ENCODE results near the gene GRXCR2. TPM values are rescaled to one million over a fixed set of nuclear protein-coding genes. Genes with fewer than 3 reads are reported as not detected.
A peak's percentile ranks its signal among the peaks of the same experiment; 100 is the strongest.

The GRXCR2 gene
- total RNA-seq, 1 donor from 2014 or later: not detected

DNA sequence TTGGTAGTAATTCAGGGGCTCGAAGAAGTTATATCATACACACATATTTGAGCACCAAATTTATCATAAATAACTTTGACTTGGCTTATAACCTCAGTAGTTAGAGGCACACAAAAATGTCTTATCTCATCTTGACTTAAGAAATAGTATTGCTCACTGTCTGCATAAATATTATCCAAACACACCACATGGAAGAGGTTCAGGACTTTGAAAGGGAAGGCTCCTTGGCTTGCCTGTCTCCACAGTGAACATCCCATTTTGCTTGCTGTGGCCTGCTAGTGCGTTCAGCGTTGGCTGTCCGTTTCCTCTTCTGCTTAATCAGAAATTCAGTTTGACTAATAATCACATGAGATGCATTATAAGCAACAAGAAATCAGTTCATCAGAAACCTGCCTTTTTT is 13.9 kb downstream of the GRXCR2 start:
- Mint-ChIP-seq H3K36me3 (ENCODE audit: low read depth, unreplicated experiment) (no peaks in the 10 kb centered on the region), H3K9me3 (ENCODE audit: unreplicated experiment) (no peaks in the 10 kb centered on the region), H3K27ac (ENCODE audit: unreplicated experiment) (no peak overlapping the region), H3K4me3 (ENCODE audit: unreplicated experiment) (no peak overlapping the region), H3K4me1 (ENCODE audit: unreplicated experiment) (peaks cover 20% of the 10 kb centered on the region), H3K27me3 (ENCODE audit: unreplicated experiment) (no peaks in the 10 kb centered on the region)
- TF ChIP-seq, protein P1, sequence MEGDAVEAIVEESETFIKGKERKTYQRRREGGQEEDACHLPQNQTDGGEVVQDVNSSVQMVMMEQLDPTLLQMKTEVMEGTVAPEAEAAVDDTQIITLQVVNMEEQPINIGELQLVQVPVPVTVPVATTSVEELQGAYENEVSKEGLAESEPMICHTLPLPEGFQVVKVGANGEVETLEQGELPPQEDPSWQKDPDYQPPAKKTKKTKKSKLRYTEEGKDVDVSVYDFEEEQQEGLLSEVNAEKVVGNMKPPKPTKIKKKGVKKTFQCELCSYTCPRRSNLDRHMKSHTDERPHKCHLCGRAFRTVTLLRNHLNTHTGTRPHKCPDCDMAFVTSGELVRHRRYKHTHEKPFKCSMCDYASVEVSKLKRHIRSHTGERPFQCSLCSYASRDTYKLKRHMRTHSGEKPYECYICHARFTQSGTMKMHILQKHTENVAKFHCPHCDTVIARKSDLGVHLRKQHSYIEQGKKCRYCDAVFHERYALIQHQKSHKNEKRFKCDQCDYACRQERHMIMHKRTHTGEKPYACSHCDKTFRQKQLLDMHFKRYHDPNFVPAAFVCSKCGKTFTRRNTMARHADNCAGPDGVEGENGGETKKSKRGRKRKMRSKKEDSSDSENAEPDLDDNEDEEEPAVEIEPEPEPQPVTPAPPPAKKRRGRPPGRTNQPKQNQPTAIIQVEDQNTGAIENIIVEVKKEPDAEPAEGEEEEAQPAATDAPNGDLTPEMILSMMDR (IDR thresholded peaks at IDR 0.05; ENCODE audit: unreplicated experiment): no peak
- DNase-seq (ENCODE audit: low spot score): no peak

DNA sequence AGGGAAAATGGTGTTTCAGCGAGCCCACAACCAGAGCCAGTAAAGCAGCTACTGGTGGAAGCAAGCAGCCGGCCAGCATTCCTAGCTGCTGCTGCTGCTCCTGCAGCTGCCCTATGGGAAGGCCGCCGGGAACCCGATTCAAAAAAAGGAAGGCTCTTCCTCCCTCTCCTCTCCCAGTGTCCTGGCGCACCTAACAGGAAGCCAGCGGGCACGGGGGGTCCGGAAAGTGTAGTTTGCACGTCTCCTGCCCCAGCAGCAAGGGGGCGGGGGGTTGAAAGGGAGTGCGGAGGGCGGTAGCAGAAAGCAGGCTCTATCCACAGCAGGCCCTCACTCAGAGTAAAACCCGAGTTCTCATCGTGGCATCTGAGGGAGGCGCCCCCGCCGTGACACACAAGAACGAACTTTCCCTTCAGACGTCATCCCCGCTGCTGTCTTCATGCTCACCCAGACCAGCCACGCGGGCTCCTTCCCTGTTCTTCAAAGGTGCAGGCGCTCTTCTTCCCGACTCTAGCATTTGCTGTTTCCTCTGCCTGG is 16.5 kb downstream of the GRXCR2 start:
- Mint-ChIP-seq H3K4me3 (ENCODE audit: unreplicated experiment) (peak overlapping the region; percentile 54), H3K27me3 (ENCODE audit: unreplicated experiment) (no peaks in the 10 kb centered on the region), H3K9me3 (ENCODE audit: unreplicated experiment) (no peaks in the 10 kb centered on the region), H3K4me1 (ENCODE audit: unreplicated experiment) (peaks cover 20% of the 10 kb centered on the region), H3K27ac (ENCODE audit: unreplicated experiment) (peak overlapping the region; percentile 74), H3K36me3 (ENCODE audit: low read depth, unreplicated experiment) (no peaks in the 10 kb centered on the region)
- TF ChIP-seq, protein P1 (IDR thresholded peaks at IDR 0.05; ENCODE audit: unreplicated experiment): no peak
- peak; percentile 67 for DNase-seq (ENCODE audit: low spot score)

DNA sequence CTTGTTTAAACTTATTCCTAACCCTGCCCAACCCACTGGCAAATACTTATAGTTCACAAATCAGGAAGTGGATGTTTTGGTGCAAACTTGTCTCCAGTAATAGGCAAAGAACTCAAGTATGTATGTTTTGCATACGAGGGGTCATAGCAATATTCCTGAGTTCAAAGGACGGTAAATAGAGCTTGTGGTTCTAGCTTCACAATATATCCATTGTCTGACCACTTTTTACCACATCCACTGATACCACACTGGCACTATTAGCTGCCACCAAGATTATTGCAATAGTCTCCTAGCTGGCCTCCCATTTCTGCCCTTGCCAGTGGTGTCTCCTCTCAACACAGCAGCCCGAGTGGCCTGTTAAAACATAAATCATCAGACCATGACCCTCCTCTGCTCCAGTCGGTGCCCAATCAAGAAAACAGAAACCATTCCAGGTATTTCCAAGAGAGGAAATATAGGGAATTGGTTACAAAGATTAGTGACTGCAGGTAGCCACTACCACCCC is 17.0 kb downstream of the GRXCR2 start:
- TF ChIP-seq, protein P1 (IDR thresholded peaks at IDR 0.05; ENCODE audit: unreplicated experiment): no peak
- H3K27ac Mint-ChIP-seq (ENCODE audit: unreplicated experiment): peak overlapping the region; percentile 45
- H3K27me3 Mint-ChIP-seq (ENCODE audit: unreplicated experiment): no peaks in the 10 kb centered on the region
- peaks cover 20% of the 10 kb centered on the region for H3K4me1 Mint-ChIP-seq (ENCODE audit: unreplicated experiment)
- H3K9me3 Mint-ChIP-seq (ENCODE audit: unreplicated experiment): no peaks in the 10 kb centered on the region
- peak overlapping the region; percentile 27 for H3K4me3 Mint-ChIP-seq (ENCODE audit: unreplicated experiment)
- H3K36me3 Mint-ChIP-seq (ENCODE audit: low read depth, unreplicated experiment): no peaks in the 10 kb centered on the region
- DNase-seq (ENCODE audit: low spot score): no peak

DNA sequence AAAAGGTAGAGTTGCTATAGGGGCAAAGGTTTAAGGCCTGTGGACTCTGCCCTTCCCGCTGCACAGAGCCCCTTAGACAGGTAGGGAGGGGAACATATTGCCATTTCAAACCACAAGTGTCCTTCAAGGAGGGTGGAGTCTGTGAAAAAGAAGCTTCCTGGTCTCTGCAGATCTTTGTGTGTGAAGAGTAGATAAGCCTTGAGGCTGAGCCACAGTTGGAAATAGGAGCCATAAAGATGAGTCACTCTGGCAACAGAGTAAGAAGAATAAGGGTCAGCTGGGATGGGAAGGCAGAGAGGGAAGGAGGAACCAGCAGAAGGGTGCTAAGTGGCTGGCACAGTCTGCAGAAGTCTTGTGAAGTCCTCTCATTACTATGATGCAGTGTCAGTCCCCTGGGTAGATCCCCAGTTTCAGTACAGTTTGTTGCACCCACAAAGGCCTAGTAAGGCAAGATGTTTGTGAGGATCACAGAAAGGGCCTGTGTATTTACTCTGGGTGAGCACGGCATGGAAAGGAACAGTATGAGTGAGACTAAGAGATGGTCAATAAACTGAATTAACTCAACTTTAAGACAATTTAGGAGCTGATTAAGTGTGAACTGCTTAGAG is 18.1 kb downstream of the GRXCR2 start:
- TF ChIP-seq, protein P1 (IDR thresholded peaks at IDR 0.05; ENCODE audit: unreplicated experiment): no peak
- DNase-seq (ENCODE audit: low spot score): no peak
- no peaks in the 10 kb centered on the region for H3K9me3 Mint-ChIP-seq (ENCODE audit: unreplicated experiment)
- peak overlapping the region; percentile 12 for H3K27ac Mint-ChIP-seq (ENCODE audit: unreplicated experiment)
- no peaks in the 10 kb centered on the region for H3K36me3 Mint-ChIP-seq (ENCODE audit: low read depth, unreplicated experiment)
- H3K4me1 Mint-ChIP-seq (ENCODE audit: unreplicated experiment): peaks cover 20% of the 10 kb centered on the region
- no peaks in the 10 kb centered on the region for H3K27me3 Mint-ChIP-seq (ENCODE audit: unreplicated experiment)
- no peak overlapping the region for H3K4me3 Mint-ChIP-seq (ENCODE audit: unreplicated experiment)

DNA sequence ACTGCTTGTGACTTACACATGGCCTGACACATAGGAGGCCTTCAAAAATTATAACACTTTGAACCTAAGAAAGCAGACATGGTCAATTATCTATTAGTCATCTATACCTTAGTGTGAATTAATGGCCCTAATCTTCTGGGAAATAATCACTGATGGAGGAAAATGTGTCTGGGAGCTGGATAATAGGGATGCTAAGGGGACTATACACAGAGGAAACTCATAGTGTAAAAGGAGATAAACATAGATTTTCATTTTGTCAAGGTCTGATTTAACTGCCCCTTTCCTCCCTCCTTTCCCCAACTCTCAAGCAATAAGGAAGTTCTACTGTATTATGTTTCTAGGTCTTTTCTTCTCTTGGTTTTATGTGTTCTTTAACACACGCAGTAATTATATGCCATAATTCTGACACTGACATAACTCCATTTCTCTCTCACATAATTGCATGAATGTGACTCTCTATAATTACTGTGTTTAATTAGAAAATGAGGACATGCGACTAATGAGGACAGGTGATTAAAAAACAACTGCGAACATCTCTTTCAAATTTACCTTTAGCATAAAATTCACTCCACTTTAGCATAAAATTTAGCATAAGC is 18.9 kb downstream of the GRXCR2 start:
- no peak overlapping the region for H3K4me3 Mint-ChIP-seq (ENCODE audit: unreplicated experiment)
- no peaks in the 10 kb centered on the region for H3K36me3 Mint-ChIP-seq (ENCODE audit: low read depth, unreplicated experiment)
- peaks cover 20% of the 10 kb centered on the region for H3K4me1 Mint-ChIP-seq (ENCODE audit: unreplicated experiment)
- H3K9me3 Mint-ChIP-seq (ENCODE audit: unreplicated experiment): no peaks in the 10 kb centered on the region
- no peak for DNase-seq (ENCODE audit: low spot score)
- no peak overlapping the region for H3K27ac Mint-ChIP-seq (ENCODE audit: unreplicated experiment)
- H3K27me3 Mint-ChIP-seq (ENCODE audit: unreplicated experiment): no peaks in the 10 kb centered on the region
- TF ChIP-seq, protein P1 (IDR thresholded peaks at IDR 0.05; ENCODE audit: unreplicated experiment): no peak

Data from endothelial cell (in vitro differentiated cells).